GM23338 (cell line): ENCODE data around the gene DAND5. TPM values are rescaled to one million over a fixed set of nuclear protein-coding genes. Genes with fewer than 3 reads are reported as not detected.

Source experiments
- ATAC-seq: fragments of 200-7000 bp; cut with Tn5 transposase; 3 replicates; pipeline ENCODE4 v1.9.1; 2020
- DNase-seq: peaks from one replicate; pipeline ENCODE4 v3.0.0-alpha.2; 2015; ENCODE audit warnings: low spot score
- H2AFZ ChIP-seq: fragments of 200-600 bp; sonication (generic); 2 replicates; pipeline ENCODE4 v1.8.0; 2016; ENCODE audit warnings: antibody characterized with exemption, mild to moderate bottlenecking, moderate library complexity
- H3F3A ChIP-seq: fragments of 200-600 bp; sonication (generic); replicated peaks from 2 replicates; pipeline ENCODE4 v1.8.0; 2017; ENCODE audit warnings: antibody characterized with exemption, mixed run types, low read depth
- H3K27ac ChIP-seq: fragments of 200-600 bp; sonication (generic); 2 replicates; pipeline ENCODE4 v1.6.1; 2016; ENCODE audit warnings: low read depth
- H3K27me3 ChIP-seq: fragments of 200-600 bp; sonication (generic); 2 replicates; pipeline ENCODE4 v1.8.0; 2016; ENCODE audit warnings: mild to moderate bottlenecking, mixed run types, moderate library complexity; ENCODE audit not compliant: insufficient read depth
- H3K36me3 ChIP-seq: fragments of 200-600 bp; sonication (generic); 2 replicates; pipeline ENCODE4 v1.8.0; 2016; ENCODE audit warnings: mild to moderate bottlenecking; ENCODE audit not compliant: insufficient read depth
- H3K4me1 ChIP-seq: fragments of 200-600 bp; sonication (generic); 2 replicates; pipeline ENCODE4 v1.8.0; 2016; ENCODE audit warnings: mild to moderate bottlenecking, moderate library complexity; ENCODE audit not compliant: insufficient read depth
- H3K4me2 ChIP-seq: fragments of 200-600 bp; sonication (generic); 2 replicates; pipeline ENCODE4 v1.7.1; 2017; ENCODE audit warnings: mixed run types
- H3K4me3 ChIP-seq: fragments of 200-600 bp; sonication (generic); 2 replicates; pipeline ENCODE4 v1.6.1; 2016; ENCODE audit warnings: mixed run types
- H3K79me2 ChIP-seq: fragments of 200-600 bp; sonication (generic); replicated peaks from 2 replicates; pipeline ENCODE4 v1.8.0; 2017; ENCODE audit warnings: mild to moderate bottlenecking; ENCODE audit not compliant: insufficient read depth
- H3K9me2 ChIP-seq: fragments of 200-600 bp; sonication (generic); 2 replicates; pipeline ENCODE4 v1.8.0; 2017; ENCODE audit not compliant: insufficient read depth
- H4K20me1 ChIP-seq: fragments of 200-600 bp; sonication (generic); replicated peaks from 2 replicates; pipeline ENCODE4 v1.8.0; 2017; ENCODE audit warnings: mild to moderate bottlenecking; ENCODE audit not compliant: insufficient read depth
- H3K27ac Mint-ChIP-seq: 2 replicates; pipeline ENCODE4 v1.8.0; 2020; ENCODE audit warnings: inconsistent platforms, mild to moderate bottlenecking, moderate library complexity, mixed read lengths
- H3K27me3 Mint-ChIP-seq: 3 replicates; pipeline ENCODE4 v1.8.0; 2022; ENCODE audit warnings: low read depth, mild to moderate bottlenecking, moderate library complexity, mixed read lengths, inconsistent platforms; ENCODE audit not compliant: insufficient read depth, poor library complexity
- H3K36me3 Mint-ChIP-seq: 3 replicates; pipeline ENCODE4 v1.8.0; 2021; ENCODE audit warnings: low read depth, mild to moderate bottlenecking, inconsistent platforms, moderate library complexity, mixed read lengths
- H3K4me1 Mint-ChIP-seq: 3 replicates; pipeline ENCODE4 v1.8.0; 2020; ENCODE audit warnings: mild to moderate bottlenecking, inconsistent platforms, mixed read lengths
- H3K4me3 Mint-ChIP-seq: 3 replicates; pipeline ENCODE4 v1.8.0; 2021; ENCODE audit warnings: moderate library complexity, mild to moderate bottlenecking, inconsistent platforms, mixed read lengths
- H3K9me3 Mint-ChIP-seq: 3 replicates; pipeline ENCODE4 v1.8.0; 2020; ENCODE audit warnings: moderate library complexity, mild to moderate bottlenecking, inconsistent platforms, mixed read lengths
- CREB1 ChIP-seq: fragments of 250-450 bp; sonication (Bioruptor Pico); IDR thresholded peaks from 2 replicates; pipeline ENCODE4 v1.5.0; 2020; ENCODE audit warnings: low read depth, mild to moderate bottlenecking, moderate library complexity
- EZH2 ChIP-seq: fragments of 200-600 bp; sonication (generic); IDR thresholded peaks from one replicate; pipeline ENCODE4 v1.8.0; 2017; ENCODE audit warnings: antibody characterized with exemption, mild to moderate bottlenecking, low read depth; ENCODE audit not compliant: unreplicated experiment
- JUNB ChIP-seq: IDR thresholded peaks from one replicate; pipeline ENCODE4 v1.6.1; 2016; ENCODE audit warnings: antibody characterized with exemption; ENCODE audit not compliant: unreplicated experiment
- POLR2AphosphoS5 ChIP-seq: IDR thresholded peaks from 2 replicates; pipeline ENCODE4 v1.6.1; 2016; ENCODE audit warnings: antibody characterized with exemption, low read depth
- STAT1 ChIP-seq: IDR thresholded peaks from one replicate; pipeline ENCODE4 v1.6.1; 2016; ENCODE audit warnings: antibody characterized with exemption; ENCODE audit not compliant: unreplicated experiment
- ZNF114 ChIP-seq: fragments of 250-450 bp; sonication (Bioruptor Pico); IDR thresholded peaks from 2 replicates; pipeline ENCODE4 v1.5.0; 2020; ENCODE audit warnings: mild to moderate bottlenecking, moderate library complexity
- ZNF331 ChIP-seq: fragments of 250-450 bp; sonication (Bioruptor Pico); IDR thresholded peaks from 2 replicates; pipeline ENCODE4 v1.5.0; 2020; ENCODE audit warnings: low read depth, mild to moderate bottlenecking, moderate library complexity
- ZNF462 ChIP-seq: fragments of 250-450 bp; sonication (Bioruptor Pico); IDR thresholded peaks from 2 replicates; pipeline ENCODE4 v1.5.0; 2020; ENCODE audit warnings: mild to moderate bottlenecking, moderate library complexity
- polyA plus RNA-seq: library from polyadenylated mRNA; unstranded; fragments of >200 nt; fragmentation: Nextera tagmentation; extraction: Ambion mirVana; gene quantifications from 2 replicates; pipeline ENCODE4 v1.2.1, GENCODE V29; 2016
- total RNA-seq: library from RNA; depleted of rRNA; stranded (reverse); fragments of >200 nt; shearing (Covaris generic); gene quantifications from 2 replicates; pipeline ENCODE4 v1.2.3, GENCODE V29; 2014
- TF ChIP-seq, protein P1 (sequence below): IDR thresholded peaks from 2 replicates; pipeline ENCODE4 v1.6.1; 2016; ENCODE audit warnings: antibody characterized with exemption
- TF ChIP-seq, protein P2 (sequence below), 2 experiments: fragments of 200-600 bp in 1 of 2; sonication (generic) in 1 of 2; conservative IDR thresholded peaks; 2 replicates each; pipeline versions ENCODE4 v1.5.1 to v1.6.1; 2016 to 2017; ENCODE audit warnings: antibody characterized with exemption in 2 of 2, low read depth in 2 of 2, mild to moderate bottlenecking in 2 of 2, moderate library complexity in 1 of 2

DAND5 gene
- total and polyA plus RNA-seq, 2 experiments from 2014 or later = 0.18 to 0.28 TPM

GRCh38 chr19:12990853-12991252, 21.5 kb downstream of the DAND5 start:
- TF ChIP-seq ZNF114 (CRISPR knock-in tag) = no peak
- no peak for TF ChIP-seq JUNB
- no peak for TF ChIP-seq STAT1
- TF ChIP-seq, protein P1, sequence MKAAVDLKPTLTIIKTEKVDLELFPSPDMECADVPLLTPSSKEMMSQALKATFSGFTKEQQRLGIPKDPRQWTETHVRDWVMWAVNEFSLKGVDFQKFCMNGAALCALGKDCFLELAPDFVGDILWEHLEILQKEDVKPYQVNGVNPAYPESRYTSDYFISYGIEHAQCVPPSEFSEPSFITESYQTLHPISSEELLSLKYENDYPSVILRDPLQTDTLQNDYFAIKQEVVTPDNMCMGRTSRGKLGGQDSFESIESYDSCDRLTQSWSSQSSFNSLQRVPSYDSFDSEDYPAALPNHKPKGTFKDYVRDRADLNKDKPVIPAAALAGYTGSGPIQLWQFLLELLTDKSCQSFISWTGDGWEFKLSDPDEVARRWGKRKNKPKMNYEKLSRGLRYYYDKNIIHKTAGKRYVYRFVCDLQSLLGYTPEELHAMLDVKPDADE = no peak
- TF ChIP-seq, protein P2, sequence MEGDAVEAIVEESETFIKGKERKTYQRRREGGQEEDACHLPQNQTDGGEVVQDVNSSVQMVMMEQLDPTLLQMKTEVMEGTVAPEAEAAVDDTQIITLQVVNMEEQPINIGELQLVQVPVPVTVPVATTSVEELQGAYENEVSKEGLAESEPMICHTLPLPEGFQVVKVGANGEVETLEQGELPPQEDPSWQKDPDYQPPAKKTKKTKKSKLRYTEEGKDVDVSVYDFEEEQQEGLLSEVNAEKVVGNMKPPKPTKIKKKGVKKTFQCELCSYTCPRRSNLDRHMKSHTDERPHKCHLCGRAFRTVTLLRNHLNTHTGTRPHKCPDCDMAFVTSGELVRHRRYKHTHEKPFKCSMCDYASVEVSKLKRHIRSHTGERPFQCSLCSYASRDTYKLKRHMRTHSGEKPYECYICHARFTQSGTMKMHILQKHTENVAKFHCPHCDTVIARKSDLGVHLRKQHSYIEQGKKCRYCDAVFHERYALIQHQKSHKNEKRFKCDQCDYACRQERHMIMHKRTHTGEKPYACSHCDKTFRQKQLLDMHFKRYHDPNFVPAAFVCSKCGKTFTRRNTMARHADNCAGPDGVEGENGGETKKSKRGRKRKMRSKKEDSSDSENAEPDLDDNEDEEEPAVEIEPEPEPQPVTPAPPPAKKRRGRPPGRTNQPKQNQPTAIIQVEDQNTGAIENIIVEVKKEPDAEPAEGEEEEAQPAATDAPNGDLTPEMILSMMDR (conservative IDR thresholded peaks at IDR 0.05; ENCODE audit: low read depth in 2 of 2) = no peak
- Histone ChIP-seq H3K4me2 (no peak overlapping the region), H2AFZ (no peak overlapping the region), H3F3A (peaks cover 4% of the 10 kb centered on the region; the same call in 1 of the 2 replicates), H3K27ac (no peak overlapping the region), H3K27me3 (peaks cover 59% of the 10 kb centered on the region), H3K9me2 (no peaks in the 10 kb centered on the region), H3K36me3 (no peaks in the 10 kb centered on the region), H3K4me1 (no peaks in the 10 kb centered on the region; the same call in 1 of the 2 replicates), H3K79me2 (no peaks in the 10 kb centered on the region), H4K20me1 (no peaks in the 10 kb centered on the region; the same call in 1 of the 2 replicates), H3K4me3 (no peak overlapping the region)
- Mint-ChIP-seq H3K27me3 (peaks cover 57% of the 10 kb centered on the region), H3K4me3 (no peak overlapping the region; the same call in 2 of the 3 replicates), H3K27ac (no peak overlapping the region), H3K9me3 (peaks cover 5% of the 10 kb centered on the region; the same call in 1 of the 3 replicates), H3K36me3 (peaks cover 4% of the 10 kb centered on the region; the same call in 2 of the 3 replicates), H3K4me1 (peaks cover 7% of the 10 kb centered on the region)
- ATAC-seq (no peak), DNase-seq (no peak)

- Histone ChIP-seq H3K79me2 (no peaks in the 10 kb centered on the region), H3K4me2 (no peak overlapping the region), H3F3A (peaks cover 4% of the 10 kb centered on the region; the same call in 1 of the 2 replicates), H2AFZ (no peak overlapping the region), H3K4me3 (no peak overlapping the region), H4K20me1 (no peaks in the 10 kb centered on the region; the same call in 1 of the 2 replicates), H3K27me3 (peaks cover 61% of the 10 kb centered on the region), H3K4me1 (no peaks in the 10 kb centered on the region; the same call in 1 of the 2 replicates), H3K36me3 (no peaks in the 10 kb centered on the region), H3K9me2 (no peaks in the 10 kb centered on the region), H3K27ac (no peak overlapping the region)
- no peak for TF ChIP-seq ZNF114 (CRISPR knock-in tag)
- TF ChIP-seq EZH2 = no peak
- no peak for TF ChIP-seq ZNF462 (CRISPR knock-in tag)
- TF ChIP-seq, protein P2 (conservative IDR thresholded peaks at IDR 0.05; ENCODE audit: low read depth in 2 of 2) = no peak
- TF ChIP-seq ZNF331 (CRISPR knock-in tag) = no peak
- TF ChIP-seq JUNB = no peak
- no peak for TF ChIP-seq POLR2AphosphoS5
- no peak for TF ChIP-seq CREB1 (CRISPR knock-in tag)
- peaks cover 56% of the 10 kb centered on the region for H3K27me3 Mint-ChIP-seq
- DNase-seq (no peak), ATAC-seq (no peak)
- no peak overlapping the region for H3K27ac Mint-ChIP-seq
- peaks cover 7% of the 10 kb centered on the region for H3K4me1 Mint-ChIP-seq
- no peak overlapping the region; the same call in 2 of the 3 replicates for H3K4me3 Mint-ChIP-seq
- peaks cover 4% of the 10 kb centered on the region; the same call in 2 of the 3 replicates for H3K36me3 Mint-ChIP-seq
- peaks cover 5% of the 10 kb centered on the region; the same call in 1 of the 3 replicates for H3K9me3 Mint-ChIP-seq
Measured at GRCh38 chr19:12991296-12991695, 21.9 kb downstream of the DAND5 start.
